GM13977 (cell line): ENCODE data around the gene DEPDC1.
"Not testable (repeated sequence)": the region's sequence is repeated elsewhere in the genome, so short reads cannot be mapped to it uniquely, and the experiment has no call there.

Source experiments
- DNase-seq: peaks from one replicate; pipeline ENCODE4 v3.0.0; 2012; ENCODE audit warnings: low spot score
- CTCF ChIP-seq: IDR thresholded peaks from 2 replicates; pipeline ENCODE4 v1.5.1; 2012; ENCODE audit warnings: mild to moderate bottlenecking, control low read depth; ENCODE audit not compliant: insufficient read depth; ENCODE audit errors: extremely low read depth, missing control alignments
- in situ Hi-C: fragments of 300-500 bp; cut with MboI; formaldehyde crosslinking; loops from one replicate; pipeline ENCODE4 v1.12.0; 2022; ENCODE audit warnings: low sequenced_read_pairs, low pct_unique_long_range_greater_than_20kb, mixed read lengths, inconsistent platforms; ENCODE audit not compliant: unreplicated experiment

The DEPDC1 gene

GRCh38 chr1:68481041-68481440, 15.8 kb downstream of the DEPDC1 start:
- in situ Hi-C loops: no loop called here
- no peak for DNase-seq
- TF ChIP-seq CTCF: no peak

DNA sequence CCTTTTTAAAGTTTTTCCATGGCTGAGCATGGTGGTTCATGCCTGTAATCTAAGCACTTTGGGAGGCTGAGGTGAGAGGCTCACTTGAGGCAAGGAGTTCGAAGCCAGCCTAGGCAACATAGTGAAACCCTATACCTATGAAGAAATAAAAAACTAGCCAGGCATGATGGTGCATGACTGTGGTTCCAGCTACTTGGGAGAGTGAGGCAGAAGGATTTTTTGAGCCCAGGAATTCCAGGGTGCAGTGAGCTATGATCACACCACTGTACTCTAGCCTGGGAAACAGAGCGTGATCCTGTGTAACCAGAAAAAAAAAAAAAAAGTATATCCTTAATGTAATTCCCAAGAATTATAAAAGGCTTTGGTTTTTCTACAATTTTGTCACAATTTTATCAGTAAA, 17.4 kb downstream of the DEPDC1 start:
- in situ Hi-C loops: no loop called here
- no peak for DNase-seq
- TF ChIP-seq CTCF: no peak

DNA sequence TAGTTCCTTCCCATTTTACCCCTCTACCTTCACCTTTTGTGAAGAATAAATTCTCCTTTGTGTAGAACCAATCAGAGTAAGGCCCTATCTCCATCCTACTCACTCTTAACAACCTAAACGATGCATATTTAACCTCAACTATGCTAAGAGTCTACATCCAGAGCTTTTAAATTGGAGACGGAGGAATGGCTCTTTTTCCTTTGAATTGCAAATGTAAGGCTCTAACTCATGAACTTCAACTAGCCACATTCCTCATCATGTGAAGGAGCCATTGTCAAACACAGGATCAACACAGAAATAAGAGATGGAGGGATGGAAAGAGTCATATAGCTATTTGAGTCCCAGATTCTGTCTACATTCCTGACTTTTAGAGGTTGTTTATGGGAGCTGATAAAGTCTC, 18.2 kb downstream of the DEPDC1 start:
- no peak for TF ChIP-seq CTCF
- in situ Hi-C loops: no loop called here
- DNase-seq: no peak

GRCh38 chr1:68476626-68477025, 20.3 kb downstream of the DEPDC1 start:
- in situ Hi-C loops, DNase-seq: not testable (repeated sequence)

- no peak for TF ChIP-seq CTCF
- in situ Hi-C loops: no loop called here
- no peak for DNase-seq
These were observed 23.8 kb downstream of the DEPDC1 start for GRCh38 chr1:68473060-68473459.

DNA sequence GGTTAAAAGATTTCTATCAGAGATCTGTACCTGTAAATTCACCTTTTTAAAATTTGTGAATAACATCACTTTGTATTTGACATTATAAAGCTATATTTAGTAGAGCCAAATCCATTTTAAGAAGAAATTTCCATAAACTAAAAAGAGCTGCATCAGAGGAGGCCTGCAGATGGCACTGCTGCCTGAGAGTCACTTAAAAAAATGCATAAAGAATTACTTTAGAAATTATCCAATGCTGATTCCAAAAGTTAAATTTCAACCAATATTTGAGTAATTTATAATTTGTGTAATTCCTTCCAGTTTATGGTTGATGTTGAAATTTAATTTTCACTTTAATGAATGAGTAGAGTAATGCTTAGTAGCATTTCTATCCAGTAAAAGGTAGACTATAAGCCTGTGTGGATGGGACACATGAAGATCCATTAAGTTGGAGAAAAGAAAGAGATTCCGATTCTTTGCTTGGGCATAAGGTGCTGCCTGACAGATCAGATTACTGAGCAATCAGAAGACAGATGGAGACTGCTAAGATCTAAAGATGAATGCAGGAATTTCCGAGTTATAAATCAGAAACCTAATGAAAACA, 26.4 kb downstream of the DEPDC1 start:
- in situ Hi-C loops: no loop called here
- DNase-seq: no peak
- peak; percentile 39 for TF ChIP-seq CTCF

GRCh38 chr1:68464891-68465290, 32.0 kb downstream of the DEPDC1 start:
- TF ChIP-seq CTCF: no peak
- in situ Hi-C loops: no loop called here
- no peak for DNase-seq
